ENCODE measurements around the gene HEG1. TPM values are rescaled to one million over a fixed set of nuclear protein-coding genes. Genes with fewer than 3 reads are reported as not detected.

HEG1 gene
- total RNA-seq, 1 experiment from 2014 or later: 10.4 TPM

- DNase-seq (ENCODE audit: extremely low read depth, low read depth): no peak
Measured at GRCh38 chr3:125072749-125073389, 17.1 kb upstream of the HEG1 start.

DNA sequence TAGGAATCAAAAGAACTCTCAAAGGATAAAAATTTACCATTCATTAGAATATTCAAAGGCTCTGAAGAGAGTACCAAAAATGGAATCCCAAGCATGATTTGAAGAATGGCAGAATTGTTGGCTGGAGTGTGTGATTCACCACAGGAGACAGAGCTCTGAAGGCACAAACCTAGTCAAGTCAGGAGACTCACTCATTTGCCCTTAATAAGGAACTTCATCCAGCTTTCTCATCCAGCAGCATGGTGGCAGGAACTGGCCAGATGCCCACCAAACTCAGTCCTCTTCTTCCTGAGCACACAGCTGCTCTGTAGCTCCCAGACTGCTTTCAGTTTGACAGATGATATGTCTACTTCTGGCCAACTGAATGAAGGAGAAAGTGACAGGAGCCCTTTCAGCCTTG is 16.5 kb upstream of the HEG1 start:
- DNase-seq (ENCODE audit: extremely low read depth, low read depth): no peak

GRCh38 chr3:125069968-125070745 is 14.4 kb upstream of the HEG1 start:
- DNase-seq (ENCODE audit: extremely low read depth, low read depth): no peak

GRCh38 chr3:125069452-125069851 is 13.7 kb upstream of the HEG1 start:
- DNase-seq (ENCODE audit: extremely low read depth, low read depth): no peak

DNA sequence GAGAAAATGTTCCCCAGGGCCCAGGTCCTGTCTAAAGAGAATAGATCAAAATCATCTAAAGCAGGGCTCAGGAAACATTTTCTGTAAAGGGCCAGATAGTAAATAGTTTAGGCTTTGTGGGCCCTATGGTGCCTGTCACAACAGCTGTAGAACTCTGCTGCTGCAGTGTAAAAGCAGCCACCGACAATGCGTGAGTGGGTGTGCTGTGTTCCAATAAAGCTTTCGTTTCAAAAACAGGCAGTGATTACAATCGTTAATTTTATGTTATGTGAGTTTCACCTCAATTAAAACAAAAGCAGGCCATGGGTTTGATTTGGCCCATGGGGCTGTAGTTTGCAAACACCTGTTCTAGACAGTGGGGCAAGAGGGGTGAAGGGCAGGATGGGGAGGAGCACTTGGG is 12.5 kb upstream of the HEG1 start:
- no peak for DNase-seq (ENCODE audit: extremely low read depth, low read depth)

GRCh38 chr3:125067225-125067624 is 11.4 kb upstream of the HEG1 start:
- DNase-seq (ENCODE audit: extremely low read depth, low read depth): no peak

DNA sequence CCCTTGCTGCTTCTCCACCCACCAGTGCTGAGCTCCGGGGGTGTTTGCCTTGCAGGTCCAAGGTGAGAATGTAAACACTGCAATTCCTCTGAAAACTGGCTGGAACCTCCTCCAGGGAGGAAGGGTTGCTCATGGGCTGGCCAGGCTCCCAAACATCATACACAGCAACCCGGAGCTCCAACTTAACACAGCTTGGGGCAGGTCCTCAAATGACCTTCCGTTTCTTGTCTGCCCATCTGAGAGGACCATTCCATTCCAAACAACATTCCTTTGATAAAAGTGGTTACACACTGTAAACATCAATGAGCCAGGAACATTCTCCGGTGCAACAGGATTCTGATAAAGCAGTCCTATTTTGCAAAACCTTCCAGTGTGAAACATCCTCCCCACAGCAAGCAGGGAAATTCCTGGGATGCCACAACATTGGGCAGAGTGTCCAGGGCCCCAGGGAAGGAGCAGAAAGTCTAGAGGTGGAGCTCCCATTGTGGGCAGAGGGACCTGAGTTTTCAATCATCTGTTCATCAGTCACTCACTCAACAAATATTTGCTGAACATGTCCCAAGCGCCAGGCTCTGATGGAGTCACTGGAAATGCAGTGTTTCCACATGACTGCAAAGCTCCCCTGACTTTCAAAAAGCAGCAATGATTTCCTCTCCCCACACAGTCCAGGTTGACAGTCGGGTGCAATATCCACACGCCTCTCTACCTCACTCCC is 7.3 kb upstream of the HEG1 start:
- DNase-seq (ENCODE audit: extremely low read depth, low read depth): no peak

GRCh38 chr3:125061646-125062045 is 5.8 kb upstream of the HEG1 start:
- no peak for DNase-seq (ENCODE audit: extremely low read depth, low read depth)

- DNase-seq (ENCODE audit: extremely low read depth, low read depth): no peak
Measured at GRCh38 chr3:125061170-125061569, 5.4 kb upstream of the HEG1 start.

DNA sequence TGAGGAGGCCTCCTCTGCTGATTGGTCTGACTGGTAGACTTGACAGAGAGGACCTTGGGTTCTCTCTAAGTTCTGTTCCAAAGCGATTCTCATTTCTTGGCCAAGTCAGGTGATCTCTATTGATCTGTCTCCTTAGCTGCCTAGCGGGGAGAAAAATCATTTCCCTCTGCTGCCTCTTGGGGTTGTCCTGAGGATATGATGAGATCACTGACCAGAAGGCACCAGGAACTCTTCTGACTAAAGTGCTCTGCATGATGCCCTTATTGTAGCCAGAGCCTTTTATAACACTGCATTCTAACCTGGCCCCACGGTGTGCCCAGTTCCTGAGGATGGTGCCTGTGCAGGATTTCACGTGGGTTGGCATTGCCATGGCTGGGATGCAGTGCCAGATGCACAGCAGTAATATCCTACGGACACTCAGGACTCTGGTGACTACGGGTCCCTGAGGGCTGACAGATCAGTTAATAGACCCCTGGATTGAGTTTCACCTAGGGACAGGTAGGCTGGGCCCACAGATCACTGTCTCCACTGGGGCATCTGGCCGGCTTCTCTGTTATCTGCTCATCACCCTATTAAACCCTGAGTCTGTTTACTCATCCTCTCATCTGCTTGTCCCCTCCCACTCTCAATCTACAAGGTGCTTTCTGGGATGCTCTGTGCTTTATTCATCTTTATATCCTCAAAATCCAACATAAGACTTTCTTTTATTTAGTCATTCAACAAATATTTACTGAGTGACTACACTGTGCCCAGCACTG is 3.9 kb upstream of the HEG1 start:
- DNase-seq (ENCODE audit: extremely low read depth, low read depth): no peak

DNA sequence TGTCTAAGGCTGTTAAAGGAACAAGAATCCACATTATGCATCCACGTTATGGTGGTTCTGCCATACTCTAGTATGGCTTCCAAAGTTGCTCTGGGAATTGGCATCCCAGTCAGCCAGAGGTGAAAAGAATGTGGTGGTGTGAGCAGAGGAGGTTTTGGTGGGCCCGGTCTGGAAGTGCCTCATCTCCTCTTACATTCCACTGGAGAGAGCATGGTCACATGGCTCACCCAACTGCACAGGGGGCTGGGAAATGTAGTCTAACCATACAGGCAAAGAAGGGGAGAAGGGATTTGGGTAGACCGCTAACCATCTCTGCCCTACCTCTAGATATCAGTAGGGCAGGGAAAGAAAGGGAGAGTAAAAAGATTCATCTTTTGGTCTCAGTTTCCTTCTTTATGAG is 3.2 kb upstream of the HEG1 start:
- DNase-seq (ENCODE audit: extremely low read depth, low read depth): no peak

DNA sequence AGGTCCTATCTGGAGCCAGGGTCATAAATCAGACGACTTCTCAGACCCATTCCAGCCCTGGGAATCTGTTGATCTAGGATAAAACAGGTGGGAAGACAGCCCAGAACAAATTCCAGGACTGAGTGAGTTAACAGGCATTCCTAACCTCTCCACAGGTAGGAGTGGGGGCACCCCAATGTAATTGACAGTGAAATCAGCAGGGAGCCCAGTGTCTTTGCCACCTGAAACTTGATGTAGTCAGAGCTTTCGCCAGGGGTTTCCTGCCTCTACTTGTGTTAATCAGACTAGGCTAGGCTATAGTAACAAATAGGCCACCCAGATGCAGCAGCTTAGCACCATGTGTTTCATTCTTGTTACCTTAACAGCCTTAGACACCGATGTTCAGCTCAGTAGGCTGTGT is 2.7 kb upstream of the HEG1 start:
- no peak for DNase-seq (ENCODE audit: extremely low read depth, low read depth)

DNA sequence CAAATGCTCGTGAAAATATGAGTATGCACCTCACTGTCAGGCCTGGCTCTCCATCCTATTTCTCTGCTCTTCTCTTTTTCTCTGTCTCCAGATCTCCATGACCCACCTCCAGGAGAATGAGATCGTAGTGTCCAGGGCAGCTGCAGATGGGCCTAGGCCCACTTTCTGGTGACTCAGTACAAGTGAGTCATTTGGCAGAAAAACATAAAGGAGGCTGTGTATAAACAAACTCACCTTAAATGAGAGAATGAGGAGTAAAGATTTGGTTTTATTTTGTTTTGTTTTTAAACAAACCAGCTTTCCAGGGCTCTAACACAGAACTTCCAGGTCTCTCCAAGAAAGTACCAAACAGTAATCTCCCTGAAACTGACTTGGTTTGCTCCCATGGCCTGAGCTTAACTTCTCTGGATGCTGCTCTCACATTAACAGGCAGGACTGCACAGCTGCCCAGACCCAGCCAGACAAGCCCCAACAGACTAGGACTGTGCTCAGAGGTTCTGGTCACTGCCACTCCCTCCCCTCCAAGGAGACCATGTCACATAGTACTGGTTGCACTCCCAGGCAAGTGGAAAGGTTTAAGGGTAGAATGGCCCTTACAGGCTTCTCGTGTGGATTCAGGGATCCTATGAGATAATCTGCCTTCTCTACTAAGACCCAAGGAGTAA is 1.5 kb upstream of the HEG1 start:
- DNase-seq (ENCODE audit: extremely low read depth, low read depth): no peak

- no peak for DNase-seq (ENCODE audit: extremely low read depth, low read depth)
Measured at GRCh38 chr3:125055331-125055912, 375 bp downstream of the HEG1 start.

DNA sequence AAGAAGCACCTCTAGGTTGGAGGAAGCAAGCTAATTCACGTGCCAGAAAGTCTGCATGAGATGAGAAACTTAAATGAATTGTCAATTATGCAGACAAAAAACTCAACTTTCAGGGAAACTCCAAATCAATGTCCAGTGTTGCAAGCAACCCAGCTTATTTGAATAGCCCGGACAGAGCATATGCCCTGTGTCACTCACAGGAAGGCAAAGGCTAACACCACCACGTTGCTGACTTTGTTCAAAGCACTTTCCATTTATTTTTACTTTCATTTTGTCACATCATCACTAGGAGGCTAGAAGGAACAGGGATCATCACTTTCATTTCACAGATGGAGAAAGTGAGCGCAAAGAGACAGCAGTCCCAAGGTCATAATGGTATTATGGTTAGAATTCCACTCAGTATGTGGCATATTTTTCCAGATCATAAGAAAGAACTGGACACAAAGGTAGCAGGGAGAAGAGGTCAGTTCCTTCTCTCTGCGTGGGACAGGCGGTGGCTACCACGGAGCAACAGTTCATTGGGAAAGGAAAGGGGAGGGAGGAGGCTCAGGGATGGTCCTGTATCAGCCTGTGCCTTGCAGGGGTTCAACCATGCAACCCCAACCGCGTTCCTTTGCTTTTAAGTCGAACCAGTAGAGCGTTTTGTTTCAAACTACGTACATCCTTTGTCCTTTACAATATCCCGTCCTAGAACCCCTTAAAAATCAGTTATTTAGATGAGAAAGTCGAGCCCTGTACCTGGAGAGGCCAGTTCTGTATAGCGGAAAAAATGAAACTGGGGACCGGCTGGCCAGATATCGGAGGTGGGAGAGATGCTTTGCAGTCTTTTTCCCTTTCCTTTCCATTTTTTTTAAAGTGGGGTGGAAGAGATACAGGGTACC is 1.1 kb downstream of the HEG1 start:
- no peak for DNase-seq (ENCODE audit: extremely low read depth, low read depth)

GRCh38 chr3:125054062-125054448 is 1.7 kb downstream of the HEG1 start:
- no peak for DNase-seq (ENCODE audit: extremely low read depth, low read depth)

DNA sequence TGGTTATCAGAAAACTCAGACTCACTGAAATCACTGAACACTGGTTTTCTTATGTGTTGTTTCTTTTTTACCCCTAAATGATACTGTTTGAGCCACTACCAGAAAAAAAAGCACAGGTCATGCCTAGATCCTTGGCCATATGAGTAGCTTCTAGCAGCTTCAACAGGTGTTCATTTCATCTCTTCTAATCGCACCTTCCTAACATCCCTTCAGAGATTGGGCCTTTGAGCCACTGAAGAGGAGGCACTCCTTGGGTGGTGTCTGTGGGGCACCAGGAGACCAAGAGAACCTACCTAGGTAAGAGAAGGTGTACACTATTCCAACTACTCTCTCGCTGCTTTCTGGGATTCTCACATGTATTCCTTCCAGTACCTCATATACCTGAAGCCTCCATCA is 2.5 kb downstream of the HEG1 start:
- DNase-seq (ENCODE audit: extremely low read depth, low read depth): no peak

- DNase-seq (ENCODE audit: extremely low read depth, low read depth): peak; percentile 58
Measured at GRCh38 chr3:125052624-125053303, 3.0 kb downstream of the HEG1 start.
